CD4-positive, alpha-beta T cell treated with Interleukin-1 beta for 1 hour (primary cell): Measurements from ENCODE around the gene ATN1.

Experiments
- DNase-seq, 2 donors: peaks; one replicate each; pipeline ENCODE4 v3.0.0-alpha.2; 2020 to 2022

The ATN1 gene

GRCh38 chr12:6959805-6960592 lies 32.2 kb downstream of the ATN1 start:
- DNase-seq: no peak

GRCh38 chr12:6960593-6961277 lies 33.0 kb downstream of the ATN1 start:
- peak; percentile 51 to 57 for DNase-seq

GRCh38 chr12:6961278-6961694 lies 33.5 kb downstream of the ATN1 start:
- peak; percentile 92 to 93 for DNase-seq

- peak in 1 of 2 donors; percentile 57 for DNase-seq
These were observed 34.0 kb downstream of the ATN1 start for GRCh38 chr12:6961695-6962284.

GRCh38 chr12:6962285-6963015 lies 34.7 kb downstream of the ATN1 start:
- DNase-seq: no peak

- DNase-seq: no peak
These were observed 35.4 kb downstream of the ATN1 start for GRCh38 chr12:6963016-6963731.

- no peak for DNase-seq
These were observed 36.1 kb downstream of the ATN1 start for GRCh38 chr12:6963791-6964413.

- DNase-seq: no peak
These were observed 36.9 kb downstream of the ATN1 start for GRCh38 chr12:6964605-6965025.

GRCh38 chr12:6965026-6965661 lies 37.4 kb downstream of the ATN1 start:
- DNase-seq: peak; percentile 91 to 92

- DNase-seq: no peak
These were observed 38.0 kb downstream of the ATN1 start for GRCh38 chr12:6965714-6966113.

GRCh38 chr12:6966351-6966750 lies 38.6 kb downstream of the ATN1 start:
- no peak for DNase-seq

GRCh38 chr12:6967651-6968100 lies 39.9 kb downstream of the ATN1 start:
- DNase-seq: no peak

- no peak for DNase-seq
These were observed 40.7 kb downstream of the ATN1 start for GRCh38 chr12:6968426-6968825.

- no peak for DNase-seq
These were observed 42.4 kb downstream of the ATN1 start for GRCh38 chr12:6970096-6970527.

GRCh38 chr12:6974180-6974579 lies 46.4 kb downstream of the ATN1 start:
- no peak for DNase-seq

- DNase-seq: no peak
These were observed 47.7 kb downstream of the ATN1 start for GRCh38 chr12:6975297-6976032.

GRCh38 chr12:6977653-6978052 lies 49.9 kb downstream of the ATN1 start:
- DNase-seq: no peak

GRCh38 chr12:6978188-6978587 lies 50.4 kb downstream of the ATN1 start:
- no peak for DNase-seq

GRCh38 chr12:6978611-6979011 lies 50.9 kb downstream of the ATN1 start:
- DNase-seq: no peak

GRCh38 chr12:6979021-6979420 lies 51.3 kb downstream of the ATN1 start:
- no peak for DNase-seq

- no peak for DNase-seq
These were observed 51.7 kb downstream of the ATN1 start for GRCh38 chr12:6979453-6979852.
